Small intestine (tissue), 7 donors: Measurements from ENCODE around the gene PCDHB8. TPM values are rescaled to one million over a fixed set of nuclear protein-coding genes. Genes with fewer than 3 reads are reported as not detected.
"Not testable (repeated sequence)": the region's sequence is repeated elsewhere in the genome, so short reads cannot be mapped to it uniquely, and the experiment has no call there.

Experiments
- DNase-seq, 2 donors: peaks; one replicate each; pipeline versions ENCODE4 v3.0.0 to v3.0.0-alpha.2; 2013
- FAIRE-seq: peaks from 2 replicates; lab custom pipeline; 2012; peaks lifted over from hg19 to GRCh38; lab: Jason Lieb, UNC
- H3K27ac ChIP-seq, 3 donors: one replicate each; pipeline ENCODE4 v1.5.1; 2013; ENCODE audit warnings: low read length in 2 of 3, mild to moderate bottlenecking in 2 of 3, control low read depth in 1 of 3, inconsistent platforms in 1 of 3, low read depth in 1 of 3, moderate library complexity in 1 of 3
- H3K27me3 ChIP-seq, 3 donors: one replicate each; pipeline ENCODE4 v1.6.1; 2013; ENCODE audit warnings: low read length in 3 of 3, inconsistent platforms in 1 of 3; ENCODE audit not compliant: control insufficient read depth in 3 of 3, insufficient read depth in 3 of 3
- H3K36me3 ChIP-seq, 3 donors: one replicate each; pipeline ENCODE4 v1.6.1; 2013; ENCODE audit warnings: low read length in 3 of 3, inconsistent platforms in 1 of 3, low read depth in 1 of 3, mild to moderate bottlenecking in 1 of 3, moderate library complexity in 1 of 3; ENCODE audit not compliant: control insufficient read depth in 3 of 3, insufficient read depth in 2 of 3
- H3K4me1 ChIP-seq, 3 donors: one replicate each; pipeline ENCODE4 v1.6.1; 2013; ENCODE audit warnings: low read length in 2 of 3, inconsistent platforms in 1 of 3, low read depth in 1 of 3, mild to moderate bottlenecking in 1 of 3, moderate library complexity in 1 of 3; ENCODE audit not compliant: control insufficient read depth in 3 of 3, insufficient read depth in 2 of 3
- H3K4me3 ChIP-seq, 3 donors: one replicate each; pipeline ENCODE4 v1.5.1; 2013; ENCODE audit warnings: low read length in 3 of 3, control low read depth in 1 of 3, inconsistent platforms in 1 of 3, low read depth in 1 of 3, mild to moderate bottlenecking in 1 of 3, moderate library complexity in 1 of 3
- H3K9me3 ChIP-seq, 2 donors: one replicate each; pipeline ENCODE4 v1.6.1; 2013; ENCODE audit warnings: low read depth in 1 of 2, low read length in 1 of 2; ENCODE audit not compliant: control insufficient read depth in 2 of 2, insufficient read depth in 1 of 2
- WGBS, 3 donors: extraction: QIAGEN DNeasy Blood & Tissue Kit; methylation state at CpG; one replicate each; pipeline ENCODE4 v1.1.7; 2013; 5-methylcytosine and 5-hydroxymethylcytosine counted together
- polyA plus RNA-seq, 4 donors: library from polyadenylated mRNA; stranded (reverse) in 3 of 4; unstranded in 1 of 4; fragments of 200-250 nt in 3 of 4; fragments of 120-200 nt in 1 of 4; gene quantifications; one replicate each; pipeline versions ENCODE4 v1.2.1 to v1.2.3, GENCODE V29; 2013
- donor health status: healthy with polysubstance abuse.
- donor health status: control.
- donor health status: control.
- donor health status: Bipolar disorder and iron deficiency.
- donor health status: healthy.

Gene PCDHB8
- polyA plus RNA-seq, 4 donors: 0.18 to 0.49 TPM; not detected in 2

- not testable (repeated sequence) for H3K27ac ChIP-seq, H3K4me1 ChIP-seq, H3K4me3 ChIP-seq, H3K27me3 ChIP-seq, H3K36me3 ChIP-seq, DNase-seq, FAIRE-seq
- 45 to 68% (median 66%) methylated on average over 21 to 39 of the region's 41 CpGs for WGBS, 3 donors
- H3K9me3 ChIP-seq: peaks cover 0 to 38% of the 10 kb centered on the region in 2 donors
Measured at GRCh38 chr5:141151632-141152031, 26.0 kb upstream of the PCDHB8 start.

- H3K9me3 ChIP-seq: peaks cover 0 to 43% of the 10 kb centered on the region in 2 donors
- FAIRE-seq: not testable (repeated sequence)
Measured at GRCh38 chr5:141152096-141152495, 25.5 kb upstream of the PCDHB8 start.

GRCh38 chr5:141155540-141156374, 21.8 kb upstream of the PCDHB8 start:
- peaks cover 0 to 37% of the 10 kb centered on the region in 2 donors for H3K9me3 ChIP-seq
- no peaks in the 10 kb centered on the region for H3K36me3 ChIP-seq
- DNase-seq (no peak), FAIRE-seq (no peak)
- no peaks in the 10 kb centered on the region for H3K4me1 ChIP-seq
- 36 to 48% (median 38%) methylated on average over 21 of the region's 21 CpGs for WGBS, 3 donors
- no peak overlapping the region for H3K4me3 ChIP-seq
- H3K27me3 ChIP-seq: no peaks in the 10 kb centered on the region
- no peak overlapping the region for H3K27ac ChIP-seq

More at GRCh38 chr5:141152096-141152495, 25.5 kb upstream of the PCDHB8 start:
- not testable (repeated sequence) for H3K27me3 ChIP-seq, H3K4me3 ChIP-seq, H3K36me3 ChIP-seq, H3K4me1 ChIP-seq, DNase-seq, H3K27ac ChIP-seq
- WGBS, 3 donors: 31 to 51% (median 50%) methylated on average over 24 to 36 of the region's 36 CpGs

- not testable (repeated sequence) for DNase-seq, H3K4me3 ChIP-seq, FAIRE-seq, H3K36me3 ChIP-seq, H3K27me3 ChIP-seq, H3K27ac ChIP-seq, H3K4me1 ChIP-seq
- WGBS, 3 donors: 40 to 70% (median 59%) methylated on average over 25 to 38 of the region's 38 CpGs
- peaks cover 0 to 30% of the 10 kb centered on the region in 2 donors for H3K9me3 ChIP-seq
Measured at GRCh38 chr5:141157356-141157755, 20.2 kb upstream of the PCDHB8 start.

GRCh38 chr5:141157901-141158300, 19.7 kb upstream of the PCDHB8 start:
- H3K4me3 ChIP-seq, H3K4me1 ChIP-seq, H3K27me3 ChIP-seq, FAIRE-seq, DNase-seq, H3K36me3 ChIP-seq, H3K27ac ChIP-seq: not testable (repeated sequence)
- peaks cover 0 to 29% of the 10 kb centered on the region in 2 donors for H3K9me3 ChIP-seq
- whole genome bisulfite sequencing, 3 donors: 40 to 70% (median 62%) methylated on average over 15 to 22 of the region's 28 CpGs

- WGBS, 3 donors: 33 to 48% (median 36%) methylated on average over 20 of the region's 20 CpGs
- H3K27me3 ChIP-seq: no peaks in the 10 kb centered on the region
- no peaks in the 10 kb centered on the region for H3K4me1 ChIP-seq
- peak; percentile 1 to 11 for DNase-seq
- H3K4me3 ChIP-seq: peak within 1 kb of the TSS in 1 of 3 donors; percentile 12
- H3K9me3 ChIP-seq: peaks cover 0 to 20% of the 10 kb centered on the region in 2 donors
- no peak for FAIRE-seq
- H3K27ac ChIP-seq: no peak within 1 kb of the TSS
- no peaks in the 10 kb centered on the region for H3K36me3 ChIP-seq
Measured at GRCh38 chr5:141172381-141173204, 5.0 kb upstream of the PCDHB8 start, which contains the start of gene PCDHB7. Gene PCDHB7, plus strand, starts transcription at chr5:141172644. Its CDS starts 192 bp downstream, at chr5:141172836.

- DNase-seq, H3K27ac ChIP-seq, H3K4me1 ChIP-seq, H3K36me3 ChIP-seq, H3K27me3 ChIP-seq, FAIRE-seq, H3K4me3 ChIP-seq: not testable (repeated sequence)
- WGBS, 3 donors: 49 to 72% (median 63%) methylated on average over 52 to 79 of the region's 79 CpGs
- peaks cover 0 to 24% of the 10 kb centered on the region in 2 donors for H3K9me3 ChIP-seq
Measured at GRCh38 chr5:141174291-141175104, 3.1 kb upstream of the PCDHB8 start.
